GM10248 (cell line): ENCODE results near the gene ARVCF.

ENCODE experiments used
- CTCF ChIA-PET: fragments of 300-600 bp; sonication (Branson Sonifier 250); formaldehyde crosslinking; extraction: SDS; loops from one replicate; lab custom pipeline; 2021; ENCODE audit warnings: antibody characterized with exemption; lab: Yijun Ruan, JAX
- POLR2A ChIA-PET: fragments of 350-650 bp; sonication (Branson Sonifier 250); formaldehyde crosslinking; extraction: SDS; loops from one replicate; lab custom pipeline; 2020; ENCODE audit warnings: antibody characterized with exemption; lab: Yijun Ruan, JAX
- DNase-seq: peaks from one replicate; pipeline ENCODE4 v3.0.0; 2012; ENCODE audit errors: extremely low spot score
- CTCF ChIP-seq: IDR thresholded peaks from 2 replicates; pipeline ENCODE4 v1.5.1; 2012; ENCODE audit warnings: mild to moderate bottlenecking, low read depth; ENCODE audit errors: extremely low read depth, missing control alignments, control extremely low read depth

ARVCF gene

GRCh38 chr22:19967850-19968449, 48.7 kb downstream of the ARVCF start:
- no peak for DNase-seq
- POLR2A ChIA-PET, result no interaction called here
- no peak for TF ChIP-seq CTCF
- CTCF ChIA-PET, result interaction anchor here (1.3 to 4.3 kb wide), 2 partner anchors 46 to 161 kb away, joined by 3 to 54 read pairs; no protein-coding TSS in a partner anchor

GRCh38 chr22:19966908-19967750, 49.5 kb downstream of the ARVCF start:
- CTCF ChIA-PET, result interaction anchor here (1.3 to 1.9 kb wide), 4 partner anchors 7 to 237 kb away, joined by 3 to 5 read pairs (median 3); no protein-coding TSS in a partner anchor
- no peak for TF ChIP-seq CTCF
- DNase-seq, result no peak
- POLR2A ChIA-PET, result no interaction called here

- no peak for DNase-seq
- ChIA-PET CTCF (interaction anchor here (1.3 to 1.9 kb wide), 3 partner anchors 8 to 236 kb away, joined by 3 to 5 read pairs (median 3); no protein-coding TSS in a partner anchor), POLR2A (no interaction called here)
- TF ChIP-seq CTCF, result no peak
These were observed 50.6 kb downstream of the ARVCF start for GRCh38 chr22:19965771-19966709.

GRCh38 chr22:19964701-19965386, 51.8 kb downstream of the ARVCF start:
- no peak for TF ChIP-seq CTCF
- ChIA-PET CTCF (interaction anchor here (1.0 to 1.9 kb wide), 3 partner anchors 11 to 234 kb away, joined by 3 to 5 read pairs (median 4); no protein-coding TSS in a partner anchor), POLR2A (no interaction called here)
- no peak for DNase-seq

- TF ChIP-seq CTCF, result no peak
- DNase-seq, result no peak
- POLR2A ChIA-PET, result no interaction called here
- CTCF ChIA-PET, result interaction anchor here (1.0 to 2.5 kb wide), 5 partner anchors 11 to 233 kb away, joined by 3 to 10 read pairs (median 3); no protein-coding TSS in a partner anchor
These were observed 52.6 kb downstream of the ARVCF start for GRCh38 chr22:19963863-19964642.
